Liver (tissue), 9 donors: ENCODE measurements around the gene CHTF8. TPM values are rescaled to one million over a fixed set of nuclear protein-coding genes. Genes with fewer than 3 reads are reported as not detected.
A peak's percentile ranks its signal among the peaks of the same experiment; 100 is the strongest.

Source experiments
- DNase-seq: peaks from one replicate; pipeline ENCODE4 v3.0.0-alpha.2; 2017; ENCODE audit warnings: low spot score
- H3K27ac ChIP-seq, 2 donors: one replicate each; pipeline ENCODE4 v1.7.0; 2013; ENCODE audit warnings: inconsistent platforms in 2 of 2, low read length in 2 of 2, control low read depth in 1 of 2, low read depth in 1 of 2, mild to moderate bottlenecking in 1 of 2
- H3K27me3 ChIP-seq, 4 donors: one replicate each; pipeline versions ENCODE4 v1.6.1 to v1.7.0; 2013; ENCODE audit warnings: low read length in 3 of 4, inconsistent platforms in 1 of 4, mild to moderate bottlenecking in 1 of 4, moderate library complexity in 1 of 4; ENCODE audit not compliant: control insufficient read depth in 4 of 4, insufficient read depth in 4 of 4
- H3K36me3 ChIP-seq, 4 donors: one replicate each; pipeline versions ENCODE4 v1.6.1 to v1.7.0; 2013; ENCODE audit warnings: low read length in 3 of 4, mild to moderate bottlenecking in 3 of 4, low read depth in 1 of 4, moderate library complexity in 1 of 4; ENCODE audit not compliant: control insufficient read depth in 4 of 4, insufficient read depth in 3 of 4
- H3K4me1 ChIP-seq, 4 donors: one replicate each; pipeline versions ENCODE4 v1.6.1 to v1.7.0; 2013; ENCODE audit warnings: low read length in 3 of 4, mild to moderate bottlenecking in 3 of 4, moderate library complexity in 1 of 4; ENCODE audit not compliant: control insufficient read depth in 4 of 4, insufficient read depth in 4 of 4
- H3K4me3 ChIP-seq, 3 donors: one replicate each; pipeline versions ENCODE4 v1.6.1 to v1.7.0; 2013; ENCODE audit warnings: low read length in 3 of 3, control low read depth in 1 of 3, low read depth in 1 of 3, mild to moderate bottlenecking in 1 of 3
- H3K9ac ChIP-seq, 2 donors: one replicate each; pipeline ENCODE4 v1.7.0; 2013; ENCODE audit warnings: low read length in 2 of 2, mild to moderate bottlenecking in 2 of 2, moderate library complexity in 2 of 2, control low read depth in 1 of 2, low read depth in 1 of 2
- H3K9me3 ChIP-seq, 4 donors: one replicate each; pipeline versions ENCODE4 v1.6.1 to v1.7.0; 2013; ENCODE audit warnings: low read length in 3 of 4; ENCODE audit not compliant: control insufficient read depth in 4 of 4
- ATF3 ChIP-seq: IDR thresholded peaks from 2 replicates; pipeline ENCODE4 v1.6.1; 2016; ENCODE audit warnings: antibody characterized with exemption
- CTCF ChIP-seq: fragments of 150-350 bp; IDR thresholded peaks from 2 replicates; pipeline ENCODE4 v1.5.1; 2017; ENCODE audit warnings: improper control_type of control experiment, low read depth, low read length; ENCODE audit not compliant: missing input control
- EGR1 ChIP-seq, 2 donors: IDR thresholded peaks; 2 replicates each; pipeline ENCODE4 v1.6.1; 2016 to 2018; ENCODE audit warnings: antibody characterized with exemption in 2 of 2, low read depth in 2 of 2
- FOXA1 ChIP-seq: IDR thresholded peaks from 2 replicates; pipeline ENCODE4 v1.6.1; 2016; ENCODE audit warnings: antibody characterized with exemption
- FOXA2 ChIP-seq: IDR thresholded peaks from 2 replicates; pipeline ENCODE4 v1.6.1; 2016; ENCODE audit warnings: antibody characterized with exemption
- GABPA ChIP-seq, 2 donors: IDR thresholded peaks in 1 of 2; conservative IDR thresholded peaks in 1 of 2; 2 replicates each; pipeline ENCODE4 v1.6.1; 2016; ENCODE audit warnings: antibody characterized with exemption in 2 of 2, mild to moderate bottlenecking in 1 of 2, moderate library complexity in 1 of 2
- HNF4A ChIP-seq, 2 donors: conservative IDR thresholded peaks; 2 replicates each; pipeline ENCODE4 v1.6.1; 2016; ENCODE audit warnings: antibody characterized with exemption in 2 of 2, mild to moderate bottlenecking in 2 of 2
- HNF4G ChIP-seq: IDR thresholded peaks from 2 replicates; pipeline ENCODE4 v1.6.1; 2016; ENCODE audit warnings: antibody characterized with exemption
- JUND ChIP-seq, 2 donors: IDR thresholded peaks; 2 replicates each; pipeline ENCODE4 v1.6.1; 2016; ENCODE audit warnings: antibody characterized with exemption in 2 of 2
- NR2F2 ChIP-seq: IDR thresholded peaks from 2 replicates; pipeline ENCODE4 v1.6.1; 2016; ENCODE audit warnings: antibody characterized with exemption
- RAD21 ChIP-seq, 2 donors: IDR thresholded peaks; 2 replicates each; pipeline ENCODE4 v1.6.1; 2016; ENCODE audit warnings: antibody characterized with exemption in 2 of 2, mild to moderate bottlenecking in 2 of 2
- RXRA ChIP-seq, 2 donors: IDR thresholded peaks; 2 replicates each; pipeline ENCODE4 v1.6.1; 2017 to 2018; ENCODE audit warnings: antibody characterized with exemption in 2 of 2, mild to moderate bottlenecking in 1 of 2
- SP1 ChIP-seq: IDR thresholded peaks from 2 replicates; pipeline ENCODE4 v1.6.1; 2018; ENCODE audit warnings: antibody characterized with exemption, mild to moderate bottlenecking
- TAF1 ChIP-seq: conservative IDR thresholded peaks from 2 replicates; pipeline ENCODE4 v1.6.1; 2016; ENCODE audit warnings: antibody characterized with exemption, mild to moderate bottlenecking
- YY1 ChIP-seq: IDR thresholded peaks from 2 replicates; pipeline ENCODE4 v1.6.1; 2016; ENCODE audit warnings: antibody characterized with exemption, mild to moderate bottlenecking
- WGBS: extraction: QIAGEN DNeasy Blood & Tissue Kit; methylation state at CpG from one replicate; pipeline ENCODE4 v1.1.7; 2013; 5-methylcytosine and 5-hydroxymethylcytosine counted together
- polyA plus RNA-seq, 2 donors: library from polyadenylated mRNA; stranded (reverse) in 1 of 2; unstranded in 1 of 2; fragments of 200-250 nt in 1 of 2; fragments of >200 nt in 1 of 2; fragmentation: Nextera tagmentation in 1 of 2; extraction: Ambion mirVana in 1 of 2; gene quantifications; one replicate each; pipeline versions ENCODE4 v1.2.1 to v1.2.3, GENCODE V29; 2013 to 2015
- total RNA-seq, 2 donors: library from RNA; depleted of rRNA; stranded (reverse); fragments of >200 nt; gene quantifications; one replicate each; pipeline ENCODE4 v1.2.3, GENCODE V29; 2014
- TF ChIP-seq, protein P1 (sequence below): IDR thresholded peaks from 2 replicates; pipeline ENCODE4 v1.6.1; 2016; ENCODE audit warnings: antibody characterized with exemption
- donor health status: healthy.
- donor health status: healthy.
- donor health status: healthy.
- donor health status: healthy.
- donor health status: healthy.

The CHTF8 gene
- total and polyA plus RNA-seq, 4 donors = 15.2 to 56.9 (median 51.6) TPM

GRCh38 chr16:69112285-69113129, 19.9 kb downstream of the CHTF8 start:
- Histone ChIP-seq H3K27me3 (no peaks in the 10 kb centered on the region), H3K27ac (no peak overlapping the region), H3K9me3 (no peaks in the 10 kb centered on the region), H3K4me3 (no peak overlapping the region), H3K36me3 (peaks cover 0 to 22% (median 2%) of the 10 kb centered on the region in 4 donors), H3K4me1 (peaks cover under 1 to 19% (median 4%) of the 10 kb centered on the region in 4 donors), H3K9ac (no peak overlapping the region)
- DNase-seq = peak; percentile 72
- WGBS = 43% methylated on average over 6 of the region's 6 CpGs
- TF ChIP-seq, protein P1, sequence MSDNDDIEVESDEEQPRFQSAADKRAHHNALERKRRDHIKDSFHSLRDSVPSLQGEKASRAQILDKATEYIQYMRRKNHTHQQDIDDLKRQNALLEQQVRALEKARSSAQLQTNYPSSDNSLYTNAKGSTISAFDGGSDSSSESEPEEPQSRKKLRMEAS = no peak
- peak; percentile 78 to 84 for TF ChIP-seq RAD21 (IDR thresholded peaks at IDR 0.05)
- TF ChIP-seq CTCF = peak; percentile 76
- TF ChIP-seq HNF4G = no peak

GRCh38 chr16:69111876-69112230, 20.5 kb downstream of the CHTF8 start:
- no peak overlapping the region for H3K27ac ChIP-seq
- peaks cover 0 to 22% (median 2%) of the 10 kb centered on the region in 4 donors for H3K36me3 ChIP-seq
- H3K27me3 ChIP-seq = no peaks in the 10 kb centered on the region
- TF ChIP-seq RXRA (IDR thresholded peaks at IDR 0.05) (no peak), RAD21 (IDR thresholded peaks at IDR 0.05) (no peak), GABPA (IDR thresholded peaks at IDR 0.05 in 1 of 2, conservative IDR thresholded peaks at IDR 0.05 in 1 of 2) (no peak), SP1 (no peak), HNF4G (no peak), FOXA2 (no peak), FOXA1 (no peak), TAF1 (no peak), EGR1 (IDR thresholded peaks at IDR 0.05; ENCODE audit: low read depth in 2 of 2) (no peak), ATF3 (no peak), CTCF (no peak), HNF4A (conservative IDR thresholded peaks at IDR 0.05) (no peak), JUND (IDR thresholded peaks at IDR 0.05) (no peak), NR2F2 (no peak), YY1 (no peak)
- TF ChIP-seq, protein P1 = no peak
- H3K4me1 ChIP-seq = peaks cover 6 to 25% (median 11%) of the 10 kb centered on the region in 4 donors
- no peaks in the 10 kb centered on the region for H3K9me3 ChIP-seq
- H3K4me3 ChIP-seq = no peak overlapping the region
- no peak overlapping the region for H3K9ac ChIP-seq
- WGBS = 65% methylated on average over 5 of the region's 5 CpGs
- DNase-seq = no peak
